GM21526 (cell line): ENCODE data around the gene LRRC8C.
"Not testable (repeated sequence)": the region's sequence is repeated elsewhere in the genome, so short reads cannot be mapped to it uniquely, and the experiment has no call there.

ENCODE experiments used
- ATAC-seq: cut with Tn5 transposase; IDR thresholded peaks from one replicate; pipeline ENCODE4 v1.9.1; 2021; ENCODE audit warnings: moderate library complexity; ENCODE audit not compliant: unreplicated experiment, low FRiP score

LRRC8C gene

DNA sequence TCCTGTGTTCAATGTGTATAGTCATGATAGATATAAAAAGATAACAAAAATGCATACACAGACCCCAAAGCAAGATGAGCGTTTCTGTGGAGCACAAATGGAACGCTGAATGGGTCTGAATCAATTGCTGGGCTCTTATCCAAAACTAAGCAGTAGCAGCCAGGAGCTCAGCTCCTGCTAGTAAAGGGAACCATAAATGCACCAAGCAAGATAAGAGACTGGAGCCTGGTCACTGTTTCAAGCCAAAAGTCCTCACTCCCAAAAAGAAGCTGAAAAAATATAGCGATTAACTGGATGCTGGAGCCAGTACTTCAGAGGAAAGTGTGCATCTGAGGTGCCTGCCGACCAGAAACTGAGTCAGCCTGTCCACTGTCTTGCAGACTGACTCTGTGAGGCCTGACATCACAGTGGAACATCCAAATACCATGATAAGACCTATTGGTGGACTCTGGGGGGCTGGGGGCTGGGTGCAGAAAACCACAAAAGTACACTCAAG is 68.9 kb downstream of the LRRC8C start:
- ATAC-seq = no peak

DNA sequence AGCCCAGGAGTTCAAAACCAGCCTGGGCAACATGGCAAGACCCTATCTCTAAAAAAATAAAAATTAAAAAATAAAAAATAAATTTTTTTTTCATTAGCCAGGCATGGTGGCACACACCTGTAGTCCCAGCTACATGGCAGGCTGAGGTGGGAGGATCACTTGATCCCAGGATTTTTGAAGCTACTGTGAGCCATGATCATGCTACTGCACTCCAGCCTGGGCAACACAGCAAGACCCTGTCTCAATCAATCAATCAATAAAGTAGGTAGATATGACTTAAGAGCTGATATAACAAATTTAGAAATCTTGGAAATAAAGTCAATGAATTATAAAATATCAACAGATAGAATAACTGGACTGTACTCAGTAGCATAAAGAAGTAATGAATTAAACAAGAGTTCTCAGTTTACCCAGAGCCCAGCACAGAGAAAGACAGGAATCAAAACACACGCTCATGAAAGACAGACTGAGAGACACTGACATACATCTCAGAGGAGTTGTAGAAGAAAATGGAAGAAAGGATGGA is 69.7 kb downstream of the LRRC8C start:
- ATAC-seq = no peak

DNA sequence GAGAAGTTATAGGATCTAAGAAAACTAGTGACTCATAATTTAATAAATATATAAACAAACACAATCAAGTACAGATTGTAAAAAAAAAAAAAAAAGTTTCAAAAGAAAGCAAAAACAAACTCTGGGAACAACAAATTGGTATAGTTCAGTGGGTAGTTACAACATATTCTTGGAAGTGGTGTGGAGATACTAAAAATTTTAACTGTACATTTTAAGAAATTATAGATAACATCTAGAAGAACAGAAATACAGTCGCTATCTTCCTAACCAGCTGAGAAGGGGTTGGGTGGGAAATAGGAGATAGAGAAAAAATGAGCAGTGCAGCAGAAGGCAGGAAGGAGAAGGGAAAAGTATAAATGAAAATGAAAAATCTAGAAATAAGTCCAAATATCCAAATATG is 70.5 kb downstream of the LRRC8C start:
- no peak for ATAC-seq

DNA sequence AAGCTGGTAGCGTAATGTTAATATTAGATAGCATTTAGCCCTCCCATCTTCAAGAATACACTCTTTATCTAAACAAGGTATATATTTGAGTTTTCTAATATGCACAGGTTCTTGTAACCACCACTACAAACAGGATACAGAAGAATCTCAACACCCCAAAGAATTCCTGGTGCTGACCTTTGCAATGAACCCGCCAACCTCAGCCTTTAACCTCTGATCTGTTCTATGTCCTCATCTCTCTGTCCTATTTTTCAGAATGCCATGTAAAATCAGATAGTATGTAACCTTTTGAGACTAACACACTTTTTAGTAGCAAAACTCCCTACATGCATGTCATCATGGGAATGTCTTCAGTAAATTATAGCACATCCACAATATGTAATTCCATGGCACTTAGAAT is 71.1 kb downstream of the LRRC8C start:
- no peak for ATAC-seq

DNA sequence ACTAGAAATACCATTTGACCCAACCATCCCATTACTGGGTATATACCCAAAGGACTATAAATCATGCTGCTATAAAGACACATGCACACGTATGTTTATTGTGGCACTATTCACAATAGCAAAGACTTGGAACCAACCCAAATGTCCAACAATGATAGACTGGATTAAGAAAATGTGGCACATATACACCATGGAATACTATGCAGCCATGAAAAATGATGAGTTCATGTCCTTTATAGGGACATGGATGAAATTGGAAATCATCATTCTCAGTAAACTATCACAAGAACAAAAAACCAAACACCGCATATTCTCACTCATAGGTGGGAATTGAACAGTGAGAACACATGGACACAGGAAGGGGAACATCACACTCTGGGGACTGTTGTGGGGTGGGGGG is 72.0 kb downstream of the LRRC8C start:
- ATAC-seq = not testable (repeated sequence)

DNA sequence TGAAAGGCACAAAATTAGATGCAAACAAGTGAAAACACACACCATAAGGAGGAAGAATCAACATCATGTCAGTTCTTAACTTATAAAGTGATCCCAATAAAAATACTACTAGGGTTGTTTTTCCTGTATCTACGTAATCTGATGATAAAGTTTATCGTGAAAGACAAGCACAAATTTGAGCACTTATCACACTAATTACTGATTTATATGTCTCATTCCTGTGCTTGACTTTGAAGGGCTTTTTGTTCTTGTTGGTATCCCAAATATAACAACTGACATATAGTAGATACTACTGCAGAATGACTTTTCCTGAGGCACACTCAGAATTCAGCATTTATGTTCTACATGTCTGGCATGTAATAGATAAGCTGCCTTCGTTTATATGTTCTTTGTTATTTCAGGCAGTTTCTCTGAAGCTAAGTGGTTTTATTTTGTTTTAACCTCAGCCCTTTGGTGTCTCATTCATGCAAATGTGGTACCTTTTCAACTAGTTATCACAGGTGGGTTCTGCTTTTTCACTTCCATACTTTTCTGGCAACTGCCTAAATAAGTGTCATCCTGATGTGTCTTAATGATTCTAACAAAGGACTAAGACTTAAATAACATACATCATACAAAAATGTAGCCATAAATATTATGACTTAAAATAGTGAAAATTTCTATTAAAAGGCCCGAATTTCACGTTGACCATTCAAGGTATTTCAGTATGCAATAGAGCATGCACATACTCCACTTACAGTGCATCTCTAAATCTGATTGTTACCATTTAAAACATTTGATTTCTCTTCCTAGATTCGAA is 73.2 kb downstream of the LRRC8C start:
- peak; percentile 74 for ATAC-seq

DNA sequence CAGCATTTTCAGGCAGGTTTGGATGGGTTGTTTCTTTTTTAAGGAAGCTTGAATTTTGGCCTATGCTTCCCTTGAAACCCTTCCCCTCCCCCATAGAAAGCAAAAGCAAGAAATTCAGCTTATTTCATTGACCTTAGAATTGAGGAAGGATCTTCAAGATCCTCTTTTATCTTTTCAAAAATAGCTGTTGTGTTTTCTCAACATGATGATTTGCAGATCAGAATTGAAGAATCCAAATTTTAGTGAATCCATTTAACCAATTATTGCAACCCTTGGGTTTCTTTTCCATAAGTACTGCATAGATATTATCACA is 73.7 kb downstream of the LRRC8C start:
- ATAC-seq = no peak

DNA sequence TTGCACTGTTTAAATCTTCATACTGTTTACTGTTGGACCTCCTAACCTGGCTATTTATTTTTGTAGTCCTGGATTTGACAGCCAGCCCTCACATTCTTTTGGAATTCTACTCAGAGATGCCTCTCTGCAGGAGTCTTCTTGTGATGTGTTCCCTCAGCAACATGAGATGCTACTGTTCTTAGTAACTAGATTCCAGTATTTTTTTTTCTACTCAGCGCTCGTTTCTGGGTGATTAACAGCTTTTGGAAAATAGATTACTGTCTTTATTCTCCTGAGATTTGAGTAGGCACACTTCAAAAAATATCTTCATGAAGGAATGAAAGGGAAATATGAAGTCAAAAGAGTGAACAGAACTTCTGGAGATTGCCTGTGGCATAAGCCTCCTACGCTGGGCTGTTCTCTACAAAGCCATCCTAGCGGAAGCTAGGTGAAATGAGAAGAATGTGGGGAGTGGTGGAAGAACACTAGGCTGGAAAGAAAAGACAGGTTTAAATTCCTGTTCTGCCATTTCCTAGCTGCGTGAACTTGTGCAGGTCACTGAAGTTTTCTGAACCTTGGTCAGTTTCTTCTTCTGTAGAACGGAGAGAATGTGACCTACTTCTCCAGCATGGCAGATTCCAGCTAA is 75.9 kb downstream of the LRRC8C start:
- ATAC-seq = no peak

DNA sequence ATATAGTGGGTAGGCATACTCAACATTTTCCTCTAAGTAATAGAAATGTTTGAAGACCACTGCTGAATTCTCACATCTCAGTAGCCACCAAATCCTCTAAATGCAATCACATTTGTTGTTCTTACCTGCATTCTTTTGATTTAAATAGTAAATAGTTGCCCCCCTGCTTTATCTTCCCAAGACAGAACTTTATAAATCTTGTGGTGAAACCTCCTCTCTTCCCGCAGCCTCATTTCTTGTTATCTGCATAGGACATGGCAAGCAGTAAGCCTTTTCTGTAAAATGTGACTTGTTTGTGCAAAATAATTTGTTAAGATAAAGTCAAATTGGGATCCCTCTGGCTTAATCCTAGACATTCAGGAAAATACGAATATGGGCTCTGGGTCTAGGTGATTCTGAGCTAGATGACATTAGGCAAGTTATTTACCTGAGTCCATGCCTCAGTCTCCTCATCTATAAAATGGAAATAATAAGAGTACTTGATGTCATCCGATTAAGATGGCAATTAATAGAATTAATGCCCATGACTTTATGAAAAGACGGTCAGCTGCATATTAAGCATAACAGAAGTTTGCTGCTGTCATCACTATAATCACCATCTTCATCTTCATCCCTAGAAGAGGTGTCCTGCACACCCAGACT is 77.7 kb downstream of the LRRC8C start:
- no peak for ATAC-seq

DNA sequence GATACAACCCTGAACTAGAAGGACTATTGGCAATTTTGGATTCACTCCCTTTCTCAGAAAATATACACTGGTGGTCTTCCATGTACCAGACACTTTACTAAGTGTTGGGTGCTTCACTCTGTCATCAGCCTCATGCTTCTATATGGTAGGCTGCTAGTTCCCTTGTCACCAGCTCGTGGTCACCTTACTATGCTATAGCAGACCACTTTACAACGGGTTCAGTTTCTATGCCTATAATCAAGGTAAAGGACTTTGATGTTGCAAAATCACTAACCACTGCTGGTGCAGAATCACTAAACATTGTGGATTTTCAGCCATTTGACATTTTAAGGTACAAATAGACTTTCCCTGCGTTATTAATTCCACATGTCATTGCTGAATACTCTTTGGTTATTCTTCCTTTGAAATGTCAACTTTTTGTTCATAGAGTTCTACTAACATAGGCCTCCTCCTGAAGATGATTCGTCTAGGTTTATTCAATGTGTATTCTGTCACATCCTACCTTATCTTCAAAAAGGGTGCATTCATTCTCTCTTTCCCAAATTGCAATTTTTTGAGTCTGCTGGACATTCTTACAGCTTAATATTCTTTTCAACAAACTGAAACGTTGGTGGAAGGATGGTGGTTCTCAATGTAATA is 78.3 kb downstream of the LRRC8C start:
- ATAC-seq = no peak

DNA sequence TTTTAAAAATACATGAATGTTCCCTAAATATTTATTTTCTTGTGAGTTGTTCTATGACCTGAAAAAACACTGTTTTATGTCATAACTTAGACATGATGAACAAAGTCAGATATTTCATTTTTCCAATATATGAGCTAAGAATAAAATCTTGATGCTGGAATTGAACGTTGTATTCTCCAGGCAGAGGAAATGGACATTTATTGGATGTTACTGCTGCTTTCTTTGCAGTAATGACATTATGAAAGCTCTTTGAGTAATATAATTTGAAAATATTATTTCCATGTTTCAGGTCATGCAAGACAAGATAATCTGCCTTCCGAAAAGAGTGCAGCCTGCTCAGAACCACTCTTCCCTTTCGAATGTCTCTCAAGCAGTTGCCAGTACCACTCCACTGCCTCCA is 79.5 kb downstream of the LRRC8C start:
- ATAC-seq = no peak

DNA sequence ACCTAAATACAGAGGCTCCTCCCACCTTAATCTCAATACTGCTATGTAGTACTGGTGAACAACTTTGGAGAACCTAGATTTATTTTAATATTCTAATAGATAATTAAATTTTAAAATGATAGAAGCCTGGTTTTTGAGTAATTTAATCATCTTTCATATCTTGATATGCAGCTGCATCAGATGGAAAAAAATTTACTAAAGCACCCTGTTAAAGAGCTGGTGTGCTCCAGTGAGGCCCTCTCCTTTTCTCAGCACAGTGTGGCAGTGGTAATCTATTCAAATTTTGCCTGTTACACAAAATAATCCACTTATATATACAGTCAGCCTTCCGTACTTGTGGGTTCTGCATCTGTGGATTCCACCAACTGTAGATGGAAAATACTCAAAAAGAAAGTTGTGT is 82.8 kb downstream of the LRRC8C start:
- no peak for ATAC-seq

DNA sequence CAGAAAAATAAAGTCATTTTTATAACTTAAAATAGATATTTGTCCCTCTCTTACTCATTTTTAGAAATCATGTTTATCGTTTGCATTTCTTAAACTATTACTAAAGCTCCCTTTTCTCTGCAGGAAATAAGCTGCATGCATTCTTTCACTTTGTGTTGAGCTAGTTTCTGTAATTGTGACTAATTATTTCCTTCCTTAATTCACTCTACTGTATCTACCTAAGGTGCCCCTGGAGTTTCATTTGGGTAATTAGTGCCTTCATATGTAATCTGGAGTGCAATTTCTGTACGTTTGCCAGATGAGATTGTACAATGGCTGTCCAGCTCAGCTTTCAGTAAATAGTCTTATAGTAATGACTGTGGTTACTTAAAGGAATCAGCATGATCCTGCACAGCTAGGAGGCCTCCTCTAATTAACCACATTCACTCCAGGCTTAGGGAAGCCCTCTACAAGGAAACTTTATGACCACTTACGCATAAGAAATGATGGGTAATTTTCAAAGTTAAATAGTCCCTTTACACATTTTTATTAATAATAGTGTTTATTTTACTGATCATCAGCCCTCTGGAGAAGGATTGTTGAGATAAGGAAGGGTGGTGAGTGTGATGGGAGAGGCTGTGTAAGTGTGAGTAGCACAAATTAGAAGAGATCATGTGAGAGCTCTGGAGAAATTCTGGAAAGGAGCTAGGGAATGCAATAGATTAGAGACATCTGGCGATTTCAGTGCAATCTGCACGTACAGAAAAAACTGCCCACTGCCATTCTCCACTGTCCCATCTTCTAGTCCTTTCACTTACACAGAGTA is 86.8 kb downstream of the LRRC8C start:
- ATAC-seq = peak; percentile 85

DNA sequence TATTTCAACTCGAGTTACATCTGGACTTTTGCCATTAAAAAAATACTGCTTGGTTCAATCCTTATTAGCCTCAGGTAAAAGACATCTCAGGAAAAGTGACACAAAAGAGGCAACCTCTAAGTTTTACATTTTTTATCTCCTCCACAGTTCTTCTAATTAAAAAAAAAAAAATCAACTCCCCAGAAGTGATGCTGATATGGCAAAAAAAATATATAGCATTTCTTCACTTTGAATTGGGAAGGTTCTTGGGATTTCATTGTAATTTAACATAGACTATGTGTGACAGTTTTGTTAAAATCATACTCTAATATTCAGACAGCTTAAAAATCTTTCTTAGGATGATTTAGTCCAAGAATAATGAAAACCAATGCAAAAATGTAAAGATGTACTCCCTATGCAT is 87.9 kb downstream of the LRRC8C start:
- no peak for ATAC-seq

DNA sequence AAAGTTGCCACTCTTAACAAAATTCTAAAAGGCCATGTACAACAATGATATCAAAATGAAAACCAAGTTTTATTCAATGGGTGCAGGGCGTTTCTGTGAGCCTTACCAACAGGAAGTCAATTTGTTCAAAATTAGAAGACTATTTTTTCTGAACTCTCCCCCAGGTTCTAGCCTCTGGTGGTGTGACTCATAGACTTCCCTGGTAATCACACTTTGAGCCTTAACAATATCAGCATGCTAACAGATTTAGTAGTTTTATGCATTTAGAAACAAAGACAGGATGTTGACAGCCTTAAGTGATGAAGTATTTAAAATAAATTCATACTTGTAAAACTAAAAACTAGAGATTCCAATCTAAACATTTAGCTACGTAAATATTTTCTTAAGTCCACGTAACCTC is 88.4 kb downstream of the LRRC8C start:
- no peak for ATAC-seq

DNA sequence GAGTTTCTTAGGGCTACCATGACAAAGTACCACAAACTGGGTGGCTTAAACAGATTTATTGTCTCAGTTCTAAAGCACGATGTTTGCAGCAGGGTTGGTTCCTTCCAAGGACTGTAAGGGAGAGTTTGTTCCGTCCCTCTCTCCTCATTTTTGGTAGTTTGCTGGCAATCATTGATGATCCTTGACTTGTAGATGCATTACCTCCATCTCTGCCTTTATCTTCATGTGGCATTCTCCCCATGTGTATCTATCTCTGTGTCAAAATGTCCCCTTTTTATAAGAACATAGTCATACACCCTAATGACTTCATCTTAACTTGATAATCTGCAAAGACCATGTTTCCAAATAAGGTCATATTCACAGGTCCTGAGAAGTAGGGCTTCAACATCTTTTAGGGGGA is 90.2 kb downstream of the LRRC8C start:
- ATAC-seq = no peak

DNA sequence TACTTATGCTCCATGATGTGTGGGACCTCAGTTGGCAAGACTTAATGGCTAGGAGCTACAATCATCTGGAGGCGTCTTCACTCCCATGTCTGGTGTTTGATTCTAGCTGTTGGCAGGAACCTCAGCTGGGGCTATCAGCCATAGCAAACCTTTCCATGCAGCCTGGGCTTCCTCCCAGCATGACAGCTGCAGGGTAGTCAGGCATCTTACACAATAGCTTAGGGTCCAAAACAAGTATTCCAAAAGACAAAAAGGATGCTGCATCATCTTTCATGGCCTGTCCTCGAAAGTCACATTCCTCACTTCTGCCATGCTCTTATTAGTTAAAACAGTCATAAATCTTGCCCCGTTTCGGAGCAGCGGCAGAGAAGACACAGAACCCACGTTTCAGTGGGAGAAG is 90.9 kb downstream of the LRRC8C start:
- ATAC-seq = no peak

DNA sequence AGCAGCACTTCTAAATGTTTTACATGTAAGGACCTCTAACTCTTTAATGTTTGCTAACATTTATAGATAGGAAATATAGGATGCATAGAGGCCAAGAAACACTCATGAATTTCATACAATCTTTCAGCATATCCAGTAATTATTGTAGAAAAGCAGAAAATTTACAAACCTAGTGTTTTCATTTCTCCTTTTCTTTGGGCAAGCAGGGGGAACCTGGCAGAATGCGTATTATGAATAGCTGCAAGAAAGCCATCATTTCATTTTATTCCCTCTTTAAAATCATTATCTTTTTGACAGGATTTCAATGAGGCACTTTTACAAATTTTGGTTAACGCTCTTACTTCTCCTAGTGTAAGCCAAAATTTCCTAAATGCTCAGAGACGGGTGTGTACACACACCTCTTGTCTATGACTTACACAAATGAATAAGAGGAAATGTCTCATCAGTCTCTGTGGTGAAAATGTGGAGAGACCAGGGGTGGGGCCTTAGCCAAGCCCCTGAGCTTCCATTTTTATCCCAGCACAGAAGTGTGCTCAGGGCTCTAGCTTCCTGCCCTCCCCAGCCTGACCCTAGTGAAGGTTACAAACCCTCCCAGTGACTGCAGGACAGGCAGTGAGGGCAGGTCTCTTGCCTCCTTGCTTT is 91.6 kb downstream of the LRRC8C start:
- no peak for ATAC-seq

DNA sequence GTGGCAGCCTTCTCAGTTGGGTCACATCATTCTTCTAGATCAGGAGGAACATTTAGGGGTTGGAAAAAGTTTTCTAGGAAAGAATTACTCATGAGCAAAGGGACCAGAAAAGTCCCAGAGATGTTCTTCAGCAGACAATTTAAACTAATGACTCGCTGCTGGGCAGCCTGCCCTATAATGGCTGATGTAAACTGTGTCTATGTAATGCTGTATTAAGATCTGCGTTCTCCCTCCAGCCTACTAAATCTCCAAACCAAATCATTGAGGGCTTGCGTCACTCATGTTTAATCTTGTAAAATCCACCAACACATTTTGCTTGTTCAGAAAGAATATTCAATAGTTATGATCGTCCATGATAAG is 92.1 kb downstream of the LRRC8C start:
- ATAC-seq = no peak

DNA sequence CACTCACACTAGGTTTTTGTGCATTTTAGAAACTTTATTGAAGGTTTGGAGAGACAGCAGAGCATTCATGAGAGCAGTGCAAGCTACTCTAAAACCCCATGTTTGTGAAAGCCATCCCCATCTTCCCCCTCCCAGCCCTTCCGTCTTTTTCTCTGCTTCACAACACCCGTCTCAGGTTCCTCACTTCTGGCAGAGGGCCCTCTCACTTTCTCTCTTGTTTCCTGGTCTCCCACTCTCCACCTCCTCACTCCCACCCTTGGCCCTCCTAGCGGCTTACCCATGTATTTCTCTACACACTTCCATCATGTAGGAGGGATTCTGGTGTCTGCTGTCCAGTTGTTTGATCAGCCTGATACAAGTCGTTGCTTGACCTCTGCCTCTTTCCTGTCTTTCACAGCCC is 92.7 kb downstream of the LRRC8C start:
- ATAC-seq = no peak
